Stomach (tissue), 4 donors: ENCODE measurements around the gene EIF5AL1.
"Not testable (repeated sequence)": the region's sequence is repeated elsewhere in the genome, so short reads cannot be mapped to it uniquely, and the experiment has no call there.

ENCODE experiments used
- CTCF ChIP-seq, 7 experiments: fragments of 450-650 bp in 4 of 7; fragments of 200-600 bp in 3 of 7; sonication (generic) in 3 of 7; IDR thresholded peaks; one replicate each; pipeline ENCODE4 v1.5.1; 2016 to 2019; ENCODE audit warnings: antibody characterized with exemption in 7 of 7, control low read depth in 2 of 7, mild to moderate bottlenecking in 1 of 7
- EP300 ChIP-seq: sonication (generic); formaldehyde crosslinking; IDR thresholded peaks from one replicate; pipeline ENCODE4 v1.6.1; 2017; ENCODE audit warnings: antibody characterized with exemption
- POLR2A ChIP-seq, 4 donors: fragments of 450-650 bp; IDR thresholded peaks; one replicate each; pipeline ENCODE4 v1.6.1; 2016; ENCODE audit warnings: antibody characterized with exemption in 4 of 4, control low read depth in 2 of 4, mild to moderate bottlenecking in 1 of 4, moderate library complexity in 1 of 4

GRCh38 chr10:79547128-79547527 is 34.8 kb downstream of the EIF5AL1 start:
- TF ChIP-seq CTCF (IDR thresholded peaks at IDR 0.05); EP300; POLR2A (IDR thresholded peaks at IDR 0.05): not testable (repeated sequence)
